Activated CD4-positive, alpha-beta T cell treated with anti-CD3 and anti-CD28 coated beads, Interleukin-2, amount 50 U/mL, for 1 hour (primary cell): ENCODE data around the gene USP6NL.

Experiments
- DNase-seq: peaks from one replicate; pipeline ENCODE4 v3.0.0-alpha.2; 2020

Gene USP6NL

GRCh38 chr10:11404901-11405300 lies 206.5 kb downstream of the USP6NL start:
- DNase-seq: no peak
